ENCODE measurements around the gene SIK3. TPM values are rescaled to one million over a fixed set of nuclear protein-coding genes. Genes with fewer than 3 reads are reported as not detected.
A peak's percentile ranks its signal among the peaks of the same experiment; 100 is the strongest.

The SIK3 gene
- total and polyA plus RNA-seq, 2 donors (not counting 3 experiments of a cell fraction or from before 2014, with no cell fraction given) = 10.3 to 21.3 TPM

- Histone ChIP-seq H3K9me1 (replicated peaks; ENCODE audit: control insufficient read depth, extremely low read depth, insufficient read depth, low read length) (no peaks in the 10 kb centered on the region), H3K4me3 (replicated peaks in 1 of 3; ENCODE audit: insufficient read depth in 1 of 3, low read depth in 1 of 3, low read length in 3 of 3) (no peak overlapping the region), H3K4me2 (ENCODE audit: insufficient read depth, low read length) (no peak overlapping the region), H3K9me3 (replicated peaks; ENCODE audit: control insufficient read depth, insufficient read depth, low read length) (no peaks in the 10 kb centered on the region), H3K27ac (ENCODE audit: insufficient read depth, low read depth, low read length) (no peak overlapping the region), H3K36me3 (ENCODE audit: control insufficient read depth in 2 of 2, extremely low read depth in 1 of 2, insufficient read depth in 2 of 2, low read length in 2 of 2) (no peaks in the 10 kb centered on the region), H3K4me1 (ENCODE audit: control insufficient read depth, extremely low read depth, insufficient read depth, low read length) (peaks cover 6% of the 10 kb centered on the region), H2AFZ (ENCODE audit: low read depth, low read length) (no peak overlapping the region), H3K79me2 (ENCODE audit: control insufficient read depth, insufficient read depth, low read length) (no peaks in the 10 kb centered on the region), H3K9ac (replicated peaks; ENCODE audit: extremely low read depth, insufficient read depth, low read length) (no peak overlapping the region), H3K27me3 (ENCODE audit: control insufficient read depth in 2 of 2, insufficient read depth in 2 of 2, low read length in 2 of 2) (no peaks in the 10 kb centered on the region), H4K20me1 (replicated peaks; ENCODE audit: control insufficient read depth, extremely low read depth, insufficient read depth, low read length) (peaks cover 6% of the 10 kb centered on the region)
- ChIA-PET POLR2A (no interaction called here), CTCF (interaction anchor here (0.6 to 1.6 kb wide), 4 partner anchors 9 to 30 kb away, joined by 3 to 4 read pairs (median 3); no protein-coding TSS in a partner anchor)
- FAIRE-seq (no peak), DNase-seq (ENCODE audit: low read depth, low spot score) (peak; percentile 23)
- BruUV-seq (replicated peaks) = no TSS peak
- no peak for TF ChIP-seq MAX (IDR thresholded peaks at IDR 0.05; ENCODE audit: insufficient read depth, insufficient read length)
- no peak for TF ChIP-seq GATA2 (IDR thresholded peaks at IDR 0.05; ENCODE audit: insufficient read depth, insufficient read length, low read depth, low read length)
- no peak for TF ChIP-seq POLR2A (IDR thresholded peaks at IDR 0.05; ENCODE audit: low read depth, low read length)
- no peak for TF ChIP-seq MYC (IDR thresholded peaks at IDR 0.05; ENCODE audit: low read depth, low read length)
- TF ChIP-seq JUN (IDR thresholded peaks at IDR 0.05; ENCODE audit: borderline replicate concordance, insufficient read depth, insufficient read length, low read depth) = no peak
- no peak for TF ChIP-seq CTCF (IDR thresholded peaks at IDR 0.05; ENCODE audit: extremely low read depth in 1 of 2, insufficient read depth in 1 of 2, low read depth in 1 of 2, low read length in 2 of 2)
- TF ChIP-seq POLR2AphosphoS5 (IDR thresholded peaks at IDR 0.05; ENCODE audit: insufficient read depth, low read depth, low read length) = no peak
- no peak for TF ChIP-seq EZH2 (IDR thresholded peaks at IDR 0.05; ENCODE audit: borderline replicate concordance, low read depth, low read length, severe bottlenecking)
- no peak for TF ChIP-seq FOS (IDR thresholded peaks at IDR 0.05; ENCODE audit: borderline replicate concordance, insufficient read depth, low read length)
- dilution Hi-C loops (cut with MboI; ENCODE audit: extremely low pct_ligation_motif_present, low sequenced_read_pairs) (no loop called here), intact Hi-C loops (cut with micrococcal nuclease) (no loop called here)
Measured at GRCh38 chr11:116960930-116961329, 137.3 kb downstream of the SIK3 start.

All from endothelial cell of umbilical vein (primary cell).